GM19438 (cell line): ENCODE data around the gene CYP4F8.
"Not testable (repeated sequence)": the region's sequence is repeated elsewhere in the genome, so short reads cannot be mapped to it uniquely, and the experiment has no call there.

Experiments
- ATAC-seq: cut with Tn5 transposase; IDR thresholded peaks from one replicate; pipeline ENCODE4 v1.9.1; 2021; ENCODE audit warnings: low read depth; ENCODE audit not compliant: unreplicated experiment

The CYP4F8 gene, protein sequence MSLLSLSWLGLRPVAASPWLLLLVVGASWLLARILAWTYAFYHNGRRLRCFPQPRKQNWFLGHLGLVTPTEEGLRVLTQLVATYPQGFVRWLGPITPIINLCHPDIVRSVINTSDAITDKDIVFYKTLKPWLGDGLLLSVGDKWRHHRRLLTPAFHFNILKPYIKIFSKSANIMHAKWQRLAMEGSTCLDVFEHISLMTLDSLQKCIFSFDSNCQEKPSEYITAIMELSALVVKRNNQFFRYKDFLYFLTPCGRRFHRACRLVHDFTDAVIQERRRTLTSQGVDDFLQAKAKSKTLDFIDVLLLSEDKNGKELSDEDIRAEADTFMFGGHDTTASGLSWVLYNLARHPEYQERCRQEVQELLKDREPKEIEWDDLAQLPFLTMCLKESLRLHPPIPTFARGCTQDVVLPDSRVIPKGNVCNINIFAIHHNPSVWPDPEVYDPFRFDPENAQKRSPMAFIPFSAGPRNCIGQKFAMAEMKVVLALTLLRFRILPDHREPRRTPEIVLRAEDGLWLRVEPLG

GRCh38 chr19:15614507-15615379 lies at the start of gene CYP4F8:
Gene CYP4F8 (plus strand): TSS chr19:15615218. CDS start chr19:15615617, 399 bp downstream.
- ATAC-seq, result no peak

GRCh38 chr19:15570420-15570819 lies 44.6 kb upstream of the CYP4F8 start:
- ATAC-seq, result no peak

GRCh38 chr19:15575406-15575805 lies 39.6 kb upstream of the CYP4F8 start:
- no peak for ATAC-seq

DNA sequence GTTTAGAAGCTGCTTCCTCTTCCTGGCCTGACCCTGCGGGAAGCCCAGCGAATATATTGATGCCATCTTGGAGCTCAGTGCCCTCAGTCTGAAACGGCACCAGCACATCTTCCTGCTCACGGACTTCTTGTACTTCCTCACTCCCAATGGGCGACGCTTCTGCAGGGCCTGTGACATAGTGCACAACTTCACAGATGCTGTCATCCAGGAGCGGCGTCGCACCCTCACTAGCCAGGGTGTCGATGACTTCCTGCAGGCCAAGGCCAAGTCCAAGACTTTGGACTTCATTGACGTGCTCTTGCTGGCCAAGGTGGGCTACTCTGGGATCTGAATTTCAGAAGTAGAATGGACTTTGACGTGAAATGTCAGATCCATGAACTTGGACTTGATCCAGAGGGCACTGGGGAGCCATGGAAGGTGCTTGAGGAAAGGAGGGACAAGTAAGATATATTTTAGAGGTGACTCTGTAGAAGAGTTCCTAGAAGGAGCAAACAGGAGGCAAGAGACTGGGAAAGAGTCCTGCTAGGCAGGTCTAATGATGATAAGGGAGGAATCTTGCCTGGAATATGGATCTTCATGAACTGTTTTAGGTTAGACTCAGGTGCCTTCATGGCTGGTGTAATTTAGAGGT lies 38.4 kb upstream of the CYP4F8 start:
- ATAC-seq, result no peak

DNA sequence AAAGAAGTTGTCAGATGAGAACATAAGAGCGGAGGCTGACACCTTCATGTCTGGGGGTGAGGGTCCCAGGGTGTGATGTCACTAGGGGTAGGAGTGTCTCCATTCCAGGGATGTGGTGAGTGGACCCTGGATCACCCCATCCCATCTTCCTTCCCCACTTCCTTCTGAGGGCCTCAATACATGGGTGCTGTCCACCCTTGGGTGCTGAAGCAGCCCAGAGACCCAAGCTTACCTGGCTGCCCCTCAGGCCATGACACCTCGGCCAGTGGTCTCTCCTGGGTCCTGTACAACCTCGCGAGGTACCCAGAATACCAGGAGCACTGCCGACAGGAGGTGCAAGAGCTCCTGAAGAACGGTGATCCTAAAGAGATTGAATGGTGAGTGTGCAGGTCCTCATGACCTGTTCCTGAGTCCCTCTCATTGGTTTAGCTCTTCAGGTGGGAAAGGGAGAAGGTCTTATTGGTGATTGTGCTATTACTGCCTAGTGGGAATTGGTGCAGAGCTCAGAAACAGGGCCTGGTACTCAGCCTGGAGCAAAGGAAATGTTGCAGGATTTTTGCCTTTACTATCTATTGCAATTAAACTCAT lies 37.7 kb upstream of the CYP4F8 start:
- no peak for ATAC-seq

GRCh38 chr19:15583346-15583745 lies 31.7 kb upstream of the CYP4F8 start:
- no peak for ATAC-seq

GRCh38 chr19:15584095-15584494 lies 30.9 kb upstream of the CYP4F8 start:
- ATAC-seq, result no peak

DNA sequence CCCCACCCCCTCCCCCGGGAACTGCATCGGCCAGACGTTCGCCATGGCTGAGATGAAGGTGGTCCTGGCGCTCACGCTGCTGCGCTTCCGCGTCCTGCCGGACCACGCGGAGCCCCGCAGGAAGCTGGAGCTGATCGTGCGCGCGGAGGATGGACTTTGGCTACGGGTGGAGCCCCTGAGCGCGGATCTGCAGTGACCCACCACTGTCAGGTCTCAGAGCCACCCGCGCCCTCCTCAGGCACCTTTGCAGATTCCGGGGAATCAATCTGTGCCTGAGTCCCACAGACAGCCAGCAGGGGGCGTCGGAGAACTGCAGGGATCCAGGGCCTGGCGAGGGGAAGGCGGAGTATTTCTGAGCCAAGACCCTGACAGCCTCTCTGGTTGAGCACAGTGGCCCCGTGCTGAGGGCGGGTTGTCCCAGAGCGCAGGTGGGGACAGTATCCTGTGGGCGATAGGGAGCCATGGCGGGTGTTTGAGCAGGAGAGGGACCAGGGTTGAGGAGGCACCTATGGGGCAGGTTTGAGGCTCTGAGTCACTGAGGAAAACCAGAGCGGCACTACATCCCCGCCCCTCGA lies 30.4 kb upstream of the CYP4F8 start:
- no peak for ATAC-seq

DNA sequence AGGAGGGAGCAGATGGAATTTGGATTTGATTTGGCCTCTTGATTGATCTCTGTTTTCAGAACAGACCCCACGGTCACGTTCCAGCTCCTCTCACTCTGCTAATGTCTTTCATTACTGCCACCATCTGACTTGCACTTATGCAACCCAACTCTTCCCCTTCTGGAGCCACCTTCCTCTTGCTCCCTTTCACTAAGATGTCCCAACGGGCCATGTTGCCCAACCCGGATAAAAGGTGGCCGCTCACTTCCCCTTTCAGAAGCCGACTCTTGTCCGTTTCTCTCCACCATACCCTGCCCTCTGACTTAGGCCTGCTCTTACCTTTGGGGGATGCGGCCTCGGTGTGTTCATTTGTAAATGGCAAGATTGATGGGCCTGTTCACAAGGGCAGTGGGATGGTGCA lies 27.4 kb upstream of the CYP4F8 start:
- no peak for ATAC-seq

- ATAC-seq, result no peak
These were observed 26.8 kb upstream of the CYP4F8 start for GRCh38 chr19:15588265-15588664.

DNA sequence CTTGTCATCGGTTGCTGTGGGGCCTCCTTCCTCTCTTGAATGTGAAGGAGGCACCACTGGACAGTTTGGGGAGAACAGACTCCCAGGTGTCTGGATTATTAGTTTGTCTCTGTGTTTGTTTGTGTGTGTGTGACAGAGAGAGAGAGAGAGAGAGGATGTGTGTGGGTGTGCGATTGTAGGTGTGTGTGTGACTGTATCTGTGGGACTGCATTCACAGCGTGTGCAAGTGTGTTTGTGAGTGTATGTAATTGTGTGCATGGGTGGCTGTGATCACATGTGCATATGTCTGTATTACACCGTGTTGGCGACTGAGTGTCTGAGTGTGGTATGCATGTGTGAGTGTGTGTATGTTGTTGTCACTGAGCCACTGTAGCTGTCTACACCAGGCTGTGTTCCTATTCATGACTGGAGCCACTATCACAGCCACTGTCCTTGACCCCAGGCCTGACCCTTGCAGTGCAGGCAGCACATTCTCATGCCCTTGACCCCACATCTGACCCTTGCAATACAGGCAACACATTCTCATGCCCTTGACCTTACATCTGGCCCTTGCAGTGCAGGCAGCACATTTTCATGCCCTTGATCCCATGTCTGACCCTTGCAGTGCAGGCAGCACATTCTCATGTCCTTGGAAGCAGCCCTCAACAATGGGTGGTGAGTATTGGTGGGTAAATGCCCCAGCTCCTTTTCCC lies 25.1 kb upstream of the CYP4F8 start:
- no peak for ATAC-seq

- ATAC-seq, result no peak
These were observed 23.2 kb upstream of the CYP4F8 start for GRCh38 chr19:15591796-15592195.

DNA sequence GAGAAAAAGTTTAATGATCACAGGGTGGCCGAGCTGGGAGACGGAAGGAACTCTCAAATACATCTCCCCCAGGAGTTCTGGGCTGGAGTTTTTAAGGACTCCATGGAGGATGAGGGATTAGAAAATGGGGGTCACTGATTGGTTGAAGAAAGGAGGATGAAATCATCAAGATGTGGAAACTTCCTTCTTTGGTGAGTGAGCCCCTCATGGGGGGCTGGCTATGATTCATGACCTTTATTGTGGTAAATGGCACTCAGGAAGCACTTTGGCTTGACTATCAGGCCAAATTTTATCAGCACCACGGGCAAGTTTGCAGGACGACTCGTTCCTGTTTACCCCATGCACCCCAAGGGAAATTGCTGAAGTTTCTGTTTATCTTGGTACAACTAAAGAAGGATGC lies 22.5 kb upstream of the CYP4F8 start:
- ATAC-seq, result not testable (repeated sequence)

DNA sequence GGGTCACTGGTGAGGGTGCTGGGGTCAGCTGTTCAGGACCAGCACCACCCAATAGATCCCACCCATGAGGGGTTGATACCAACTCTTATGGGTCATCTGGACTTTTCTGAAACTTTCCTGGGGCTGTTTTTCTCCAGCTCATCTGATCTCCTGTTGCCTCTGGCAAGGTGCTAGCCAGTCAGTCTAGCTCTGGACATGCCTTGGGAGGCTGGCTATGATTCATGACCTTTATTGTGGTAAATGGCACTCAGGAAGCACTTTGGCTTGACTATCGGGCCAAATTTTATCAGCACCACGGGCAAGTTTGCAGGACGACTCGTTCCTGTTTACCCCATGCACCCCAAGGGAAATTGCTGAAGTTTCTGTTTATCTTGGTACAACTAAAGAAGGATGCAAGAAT lies 21.3 kb upstream of the CYP4F8 start:
- ATAC-seq, result not testable (repeated sequence)

DNA sequence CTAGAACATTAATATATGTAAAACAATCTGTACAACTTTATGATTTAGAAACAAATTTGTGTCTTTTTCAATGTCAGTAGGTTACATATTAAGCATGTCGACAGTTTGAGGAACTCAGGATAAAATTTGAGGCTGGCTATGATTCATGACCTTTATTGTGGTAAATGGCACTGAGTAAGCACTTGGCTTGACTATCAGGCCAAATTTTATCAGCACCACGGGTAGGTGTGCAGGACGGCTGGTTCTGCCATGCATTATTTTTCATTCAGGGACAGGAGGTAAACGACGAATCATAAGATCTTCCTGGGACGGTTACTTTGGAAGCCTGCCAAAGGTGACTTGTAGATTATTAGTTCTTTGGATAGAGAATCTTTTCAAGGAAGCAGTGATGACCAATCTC lies 19.9 kb upstream of the CYP4F8 start:
- no peak for ATAC-seq

DNA sequence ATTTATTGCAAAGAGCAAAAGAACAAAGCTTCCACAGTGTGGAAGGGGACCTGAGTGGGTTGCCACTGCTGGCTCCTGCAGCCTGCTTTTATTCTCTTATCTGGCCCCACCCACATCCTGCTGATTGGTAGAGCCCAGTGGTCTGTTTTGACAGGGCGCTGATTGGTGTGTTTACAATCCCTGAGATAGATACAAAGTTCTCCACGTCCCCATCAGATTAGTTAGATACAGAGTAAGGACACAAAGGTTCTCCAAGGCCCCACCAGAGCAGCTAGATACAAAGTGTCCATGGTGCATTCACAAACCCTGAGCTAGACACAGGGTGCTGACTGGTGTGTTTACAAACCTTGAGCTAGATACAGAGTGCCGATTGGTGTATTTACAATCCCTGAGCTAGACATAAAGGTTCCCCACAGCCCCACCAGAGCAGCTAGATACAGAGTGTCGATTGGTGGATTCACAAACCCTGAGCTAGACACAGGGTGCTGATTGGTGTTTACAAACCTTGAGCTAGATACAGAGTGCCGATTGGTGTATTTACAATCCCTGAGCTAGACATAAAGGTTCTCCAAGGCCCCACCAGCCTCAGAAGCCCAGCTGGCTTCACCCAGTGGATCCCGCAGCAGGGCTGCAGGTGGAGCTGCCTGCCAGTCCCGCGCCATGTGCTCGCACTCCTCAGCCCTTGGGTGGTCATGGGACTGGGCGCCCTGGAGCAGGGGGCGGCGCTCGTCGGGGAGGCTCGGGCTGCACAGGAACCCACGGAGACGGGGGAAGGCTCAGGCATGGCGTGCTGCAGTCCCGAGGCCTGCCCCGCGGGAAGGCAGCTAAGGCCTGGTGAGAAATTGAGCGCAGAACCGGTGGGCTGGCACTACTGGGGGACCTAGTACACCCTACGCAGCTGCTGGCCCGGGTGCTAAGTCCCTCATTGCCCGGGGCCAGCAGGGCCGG lies 6.8 kb upstream of the CYP4F8 start:
- ATAC-seq, result not testable (repeated sequence)

DNA sequence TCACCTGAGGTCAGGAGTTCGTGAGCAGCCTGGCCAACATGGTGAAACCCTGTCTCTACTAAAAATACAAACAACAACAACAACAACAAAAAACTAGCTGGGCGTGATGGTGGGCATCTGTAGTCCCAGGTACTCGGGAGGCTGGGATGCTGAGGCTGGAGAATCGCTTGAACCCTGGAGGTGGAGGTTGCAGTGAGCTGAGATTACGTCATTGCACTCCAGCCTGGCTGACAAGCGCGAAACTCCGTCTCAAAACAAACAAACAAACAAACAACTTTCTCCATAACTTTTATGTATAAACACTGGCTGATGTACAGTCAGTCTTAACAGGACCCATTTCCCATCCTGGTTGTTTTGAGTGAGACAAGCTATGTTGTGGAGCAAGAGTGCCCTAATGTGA lies 5.8 kb upstream of the CYP4F8 start:
- ATAC-seq, result no peak

DNA sequence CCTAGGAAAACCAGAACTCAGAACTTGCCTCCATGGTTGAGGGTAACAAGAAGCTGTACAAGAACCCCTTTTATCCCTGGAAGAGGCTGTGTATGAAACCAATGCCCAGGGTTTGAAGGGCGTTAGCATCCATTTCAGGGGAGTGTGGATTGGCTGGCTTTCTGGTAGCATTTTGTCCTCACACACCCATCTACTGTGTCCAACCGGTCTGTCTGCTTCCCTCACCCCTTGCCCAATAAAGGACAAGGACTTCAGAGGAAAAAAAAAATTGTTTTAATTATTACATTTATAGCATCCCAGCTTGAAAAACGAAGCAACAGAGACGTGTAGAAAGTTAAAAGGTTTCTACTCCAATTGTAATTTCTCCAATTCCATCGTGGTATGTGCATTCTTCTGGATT lies 2.7 kb upstream of the CYP4F8 start:
- no peak for ATAC-seq

DNA sequence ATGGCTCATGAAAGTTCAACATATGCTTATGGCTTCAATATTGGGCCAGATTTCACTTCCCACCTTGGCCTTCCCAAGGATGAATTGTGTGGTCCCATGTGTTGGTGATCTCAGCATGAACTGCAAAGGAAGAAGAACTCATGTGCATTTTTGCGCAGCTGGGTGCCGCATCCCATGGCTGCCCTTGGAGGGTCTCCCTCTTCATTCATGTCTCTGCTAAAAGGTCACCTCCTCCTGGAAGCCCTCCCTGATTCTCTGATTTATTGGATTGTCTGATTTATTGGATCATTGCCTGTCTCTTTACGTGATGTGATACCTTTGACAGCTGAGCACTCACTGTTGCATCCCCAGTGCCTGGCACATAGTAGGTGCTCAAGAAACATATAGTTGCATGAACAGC lies 1.7 kb upstream of the CYP4F8 start:
- no peak for ATAC-seq
